ENCODE measurements around the gene CAPN14.

GRCh38 chr2:31246184-31246852 is 29.0 kb upstream of the CAPN14 start:
- TF ChIP-seq CTCF (IDR thresholded peaks at IDR 0.05 in 4 of 5, conservative IDR thresholded peaks at IDR 0.05 in 1 of 5), result no peak
- TF ChIP-seq POLR2A (IDR thresholded peaks at IDR 0.05), result no peak

All from gastrocnemius medialis (tissue), 4 donors.